ENCODE data around the gene TCTN3. TPM values are rescaled to one million over a fixed set of nuclear protein-coding genes. Genes with fewer than 3 reads are reported as not detected.

Gene TCTN3
- total RNA-seq, 4 donors from 2014 or later: 5.0 to 27.1 (median 24.0) TPM

GRCh38 chr10:95697429-95697828 is 3.7 kb upstream of the TCTN3 start:
- no peaks in the 10 kb centered on the region for H3K36me3 ChIP-seq
- H3K27ac ChIP-seq: peak overlapping the region in 2 of 4 donors; percentile 21 to 53
- peaks cover 0 to 7% (median 6%) of the 10 kb centered on the region in 4 donors for H3K4me1 ChIP-seq
- TF ChIP-seq POLR2A (IDR thresholded peaks at IDR 0.05): no peak
- TF ChIP-seq, protein P1, sequence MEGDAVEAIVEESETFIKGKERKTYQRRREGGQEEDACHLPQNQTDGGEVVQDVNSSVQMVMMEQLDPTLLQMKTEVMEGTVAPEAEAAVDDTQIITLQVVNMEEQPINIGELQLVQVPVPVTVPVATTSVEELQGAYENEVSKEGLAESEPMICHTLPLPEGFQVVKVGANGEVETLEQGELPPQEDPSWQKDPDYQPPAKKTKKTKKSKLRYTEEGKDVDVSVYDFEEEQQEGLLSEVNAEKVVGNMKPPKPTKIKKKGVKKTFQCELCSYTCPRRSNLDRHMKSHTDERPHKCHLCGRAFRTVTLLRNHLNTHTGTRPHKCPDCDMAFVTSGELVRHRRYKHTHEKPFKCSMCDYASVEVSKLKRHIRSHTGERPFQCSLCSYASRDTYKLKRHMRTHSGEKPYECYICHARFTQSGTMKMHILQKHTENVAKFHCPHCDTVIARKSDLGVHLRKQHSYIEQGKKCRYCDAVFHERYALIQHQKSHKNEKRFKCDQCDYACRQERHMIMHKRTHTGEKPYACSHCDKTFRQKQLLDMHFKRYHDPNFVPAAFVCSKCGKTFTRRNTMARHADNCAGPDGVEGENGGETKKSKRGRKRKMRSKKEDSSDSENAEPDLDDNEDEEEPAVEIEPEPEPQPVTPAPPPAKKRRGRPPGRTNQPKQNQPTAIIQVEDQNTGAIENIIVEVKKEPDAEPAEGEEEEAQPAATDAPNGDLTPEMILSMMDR (IDR thresholded peaks at IDR 0.05): no peak
- H3K27me3 ChIP-seq: no peaks in the 10 kb centered on the region
- H3K4me3 ChIP-seq: no peak overlapping the region
- no peaks in the 10 kb centered on the region for H3K9me3 ChIP-seq
- DNase-seq: peak in 2 of 3 donors; percentile 63 to 65

DNA sequence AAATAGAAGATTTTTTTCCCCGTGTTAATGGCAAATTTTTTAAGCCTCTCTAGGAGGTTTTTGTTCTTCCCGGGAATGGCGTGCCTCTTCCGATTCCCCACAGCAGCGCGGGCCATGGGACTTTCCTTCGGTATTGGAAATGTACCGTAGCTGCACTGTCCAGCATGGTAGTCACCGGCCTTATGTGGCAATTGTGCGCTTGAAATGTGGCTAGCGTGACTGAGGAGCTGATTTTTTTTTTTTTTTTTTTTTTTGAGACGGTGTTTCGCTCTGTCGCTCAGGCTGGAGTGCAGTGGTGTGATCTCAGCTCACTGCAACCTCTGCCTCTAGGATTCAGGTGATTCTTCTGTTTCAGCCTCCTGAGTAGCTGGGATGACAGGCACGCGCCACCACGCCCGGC is 938 bp upstream of the TCTN3 start:
- TF ChIP-seq, protein P1 (IDR thresholded peaks at IDR 0.05): no peak
- TF ChIP-seq POLR2A (IDR thresholded peaks at IDR 0.05): no peak
- Histone ChIP-seq H3K4me1 (peaks cover 0 to 23% (median 6%) of the 10 kb centered on the region in 4 donors), H3K27me3 (no peaks in the 10 kb centered on the region), H3K27ac (no peak overlapping the region), H3K36me3 (peaks cover 0 to 14% (median 0%) of the 10 kb centered on the region in 3 donors), H3K4me3 (no peak overlapping the region), H3K9me3 (no peaks in the 10 kb centered on the region)
- DNase-seq: peak in 1 of 3 donors; percentile 47

DNA sequence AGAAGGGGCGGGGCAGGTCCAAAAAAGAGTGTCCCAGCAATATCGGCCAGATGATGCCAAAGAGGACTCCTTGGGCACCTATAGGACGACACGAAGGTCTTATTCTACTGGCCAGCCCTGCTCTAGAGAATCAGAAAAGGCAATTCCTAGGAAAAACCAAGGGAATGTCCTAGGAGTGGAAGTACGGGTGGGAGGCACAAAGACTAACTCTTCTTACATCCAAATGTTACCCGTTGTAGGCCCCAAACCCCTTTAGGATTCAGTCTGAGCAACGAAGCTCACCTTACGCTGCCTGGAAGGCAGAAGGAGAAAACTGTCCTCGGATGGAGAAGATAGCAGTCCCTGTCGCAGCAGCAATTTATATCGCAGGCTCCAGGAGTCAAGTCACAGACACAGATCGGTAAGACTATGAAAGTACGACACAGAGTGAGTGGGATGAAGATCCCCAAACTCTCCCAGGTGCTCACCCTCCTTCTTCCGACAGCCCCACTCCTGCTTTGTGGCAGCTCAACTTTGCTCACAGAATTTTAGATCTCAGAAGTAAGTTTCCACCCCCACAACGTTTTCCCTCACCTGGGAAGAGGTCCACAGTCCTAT is 558 bp downstream of the TCTN3 start:
- H3K9me3 ChIP-seq: no peaks in the 10 kb centered on the region
- H3K4me3 ChIP-seq: peak overlapping the region; percentile 65 to 81 (median 72)
- TF ChIP-seq, protein P1 (IDR thresholded peaks at IDR 0.05): no peak
- TF ChIP-seq POLR2A (IDR thresholded peaks at IDR 0.05): no peak
- H3K27ac ChIP-seq: peak overlapping the region; percentile 75 to 81 (median 78)
- peak in 1 of 3 donors; percentile 46 for DNase-seq
- peaks cover 0 to 16% (median 0%) of the 10 kb centered on the region in 3 donors for H3K36me3 ChIP-seq
- H3K27me3 ChIP-seq: no peaks in the 10 kb centered on the region
- H3K4me1 ChIP-seq: peaks cover 0 to 23% (median 6%) of the 10 kb centered on the region in 4 donors

DNA sequence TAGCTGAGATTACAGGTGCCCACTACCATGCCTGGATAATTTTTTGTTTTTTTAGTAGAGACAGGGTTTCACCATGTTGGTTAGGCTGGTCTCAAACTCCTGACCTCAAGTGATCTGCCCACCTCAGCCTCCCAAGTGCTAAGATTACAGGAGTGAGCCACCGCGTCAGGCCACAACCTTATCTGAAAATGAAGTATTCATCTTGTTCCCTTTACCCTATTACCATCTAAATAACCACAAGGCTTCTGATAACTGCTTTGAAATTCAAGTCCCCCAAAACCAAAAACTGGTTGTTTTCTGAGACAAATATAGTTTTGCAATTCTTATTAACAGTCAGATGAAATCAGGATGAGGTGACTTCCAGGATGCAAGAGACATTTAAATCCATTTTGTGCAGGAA is 2.4 kb downstream of the TCTN3 start:
- Histone ChIP-seq H3K27ac (no peak overlapping the region), H3K9me3 (no peaks in the 10 kb centered on the region), H3K36me3 (peaks cover 0 to 35% (median 2%) of the 10 kb centered on the region in 3 donors), H3K27me3 (no peaks in the 10 kb centered on the region), H3K4me1 (peaks cover 0 to 23% (median 6%) of the 10 kb centered on the region in 4 donors), H3K4me3 (no peak overlapping the region)
- no peak for DNase-seq
- TF ChIP-seq, protein P1 (IDR thresholded peaks at IDR 0.05): no peak

DNA sequence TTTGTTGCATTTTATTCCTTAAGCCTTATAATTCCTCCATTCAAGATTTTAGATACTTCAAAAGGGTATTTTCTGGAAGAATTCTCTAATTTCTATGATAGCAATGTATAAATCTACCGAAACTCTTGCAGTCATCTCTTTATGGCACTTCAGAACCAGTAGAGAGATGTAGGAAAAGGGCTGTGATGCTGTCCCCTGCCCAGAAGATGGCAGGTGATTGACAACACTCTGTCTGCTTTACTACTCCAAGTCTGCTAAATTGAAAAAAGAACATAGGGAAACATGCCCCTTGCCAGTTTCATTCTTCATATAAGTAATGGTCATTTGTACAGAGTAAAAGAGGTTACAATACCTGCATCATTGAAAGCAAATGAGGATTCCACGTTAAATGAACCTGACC is 5.1 kb downstream of the TCTN3 start:
- H3K4me1 ChIP-seq: peaks cover 0 to 23% (median 6%) of the 10 kb centered on the region in 4 donors
- H3K27ac ChIP-seq: no peak overlapping the region
- no peak for DNase-seq
- no peaks in the 10 kb centered on the region for H3K27me3 ChIP-seq
- no peaks in the 10 kb centered on the region for H3K9me3 ChIP-seq
- TF ChIP-seq, protein P1 (IDR thresholded peaks at IDR 0.05): no peak
- TF ChIP-seq POLR2A (IDR thresholded peaks at IDR 0.05): no peak
- H3K4me3 ChIP-seq: no peak overlapping the region
- H3K36me3 ChIP-seq: peaks cover 0 to 61% (median 2%) of the 10 kb centered on the region in 3 donors

All from Peyer's patch (tissue), 4 donors.